Stimulated activated CD8-positive, alpha-beta memory T cell treated with anti-CD3 and anti-CD28 coated beads, Interleukin-15, amount 100 ng/mL, for 1 hour (primary cell): ENCODE results near the gene IGIP.

ENCODE experiments used
- DNase-seq: peaks from one replicate; pipeline ENCODE4 v3.0.0-alpha.2; 2020; ENCODE audit warnings: low read depth

IGIP gene

GRCh38 chr5:140111011-140111858 is 14.5 kb upstream of the IGIP start:
- DNase-seq = no peak

DNA sequence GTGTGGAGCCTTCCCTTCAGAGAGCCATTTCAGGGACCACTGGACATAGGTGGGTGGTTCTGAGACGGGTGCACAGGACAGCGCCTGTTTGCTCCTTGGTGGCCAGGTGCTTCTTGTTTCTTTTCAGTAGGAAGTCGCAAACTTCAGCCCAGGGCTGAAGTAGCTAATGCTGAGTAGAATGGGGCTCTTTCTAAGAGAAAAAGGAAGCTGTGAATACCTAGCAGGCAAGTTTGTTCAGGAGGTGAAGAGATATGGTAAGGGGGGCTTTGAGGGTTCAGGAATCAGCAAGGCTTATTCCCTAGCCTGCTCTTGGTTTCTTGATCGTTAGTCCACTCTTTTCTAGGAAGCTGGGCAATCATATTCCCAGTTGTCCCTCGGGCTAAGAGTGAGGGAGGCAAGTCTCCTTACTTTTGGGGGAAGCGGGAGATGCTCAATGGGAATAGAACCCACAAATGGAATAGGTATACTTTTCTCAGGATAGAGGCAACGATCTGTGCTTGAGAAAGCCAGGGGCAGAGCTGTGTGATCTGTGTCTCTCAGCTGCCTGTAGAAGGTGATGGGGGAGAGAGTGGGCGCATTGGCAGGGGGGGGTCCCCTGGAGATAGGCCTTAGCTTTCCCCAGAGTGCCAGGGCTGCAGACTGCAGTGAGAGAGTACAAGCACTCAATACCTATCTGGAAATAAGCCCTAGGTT is 13.7 kb upstream of the IGIP start:
- DNase-seq = no peak

- DNase-seq = no peak
These were observed 13.0 kb upstream of the IGIP start for GRCh38 chr5:140112685-140113179.

GRCh38 chr5:140113180-140113698 is 12.5 kb upstream of the IGIP start:
- no peak for DNase-seq

DNA sequence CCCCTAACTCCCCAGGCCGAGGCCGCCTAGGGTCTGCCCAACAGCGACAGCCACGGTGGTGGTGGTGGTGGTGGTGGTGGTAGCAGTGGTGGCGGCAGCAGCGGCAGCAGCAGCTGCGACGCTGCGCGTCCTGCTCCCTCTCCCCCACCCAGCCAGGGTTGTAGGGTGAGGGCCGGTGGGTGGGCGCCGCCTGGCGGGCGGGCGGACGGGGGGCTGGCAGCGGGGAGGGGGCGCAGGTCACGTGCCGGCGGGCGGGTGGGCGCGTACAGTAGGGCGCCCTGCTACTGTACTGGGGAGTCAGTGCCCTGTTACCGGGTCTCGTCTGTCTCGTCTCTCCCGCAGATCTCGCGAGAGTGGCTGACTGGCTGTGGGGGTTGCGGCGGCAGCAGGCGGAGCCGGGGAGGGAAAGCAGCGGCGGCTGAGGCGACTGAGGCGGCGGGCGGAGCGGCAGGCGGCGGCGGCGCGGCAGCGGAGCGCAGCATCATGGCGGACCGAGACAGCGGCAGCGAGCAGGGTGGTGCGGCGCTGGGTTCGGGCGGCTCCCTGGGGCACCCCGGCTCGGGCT is 12.0 kb upstream of the IGIP start, which contains the start of gene PURA:
Gene PURA (plus strand): TSS at position 411 of the 565 bp plus-strand sequence. CDS start 73 bp downstream, at position 484.
- peak; percentile 94 for DNase-seq

DNA sequence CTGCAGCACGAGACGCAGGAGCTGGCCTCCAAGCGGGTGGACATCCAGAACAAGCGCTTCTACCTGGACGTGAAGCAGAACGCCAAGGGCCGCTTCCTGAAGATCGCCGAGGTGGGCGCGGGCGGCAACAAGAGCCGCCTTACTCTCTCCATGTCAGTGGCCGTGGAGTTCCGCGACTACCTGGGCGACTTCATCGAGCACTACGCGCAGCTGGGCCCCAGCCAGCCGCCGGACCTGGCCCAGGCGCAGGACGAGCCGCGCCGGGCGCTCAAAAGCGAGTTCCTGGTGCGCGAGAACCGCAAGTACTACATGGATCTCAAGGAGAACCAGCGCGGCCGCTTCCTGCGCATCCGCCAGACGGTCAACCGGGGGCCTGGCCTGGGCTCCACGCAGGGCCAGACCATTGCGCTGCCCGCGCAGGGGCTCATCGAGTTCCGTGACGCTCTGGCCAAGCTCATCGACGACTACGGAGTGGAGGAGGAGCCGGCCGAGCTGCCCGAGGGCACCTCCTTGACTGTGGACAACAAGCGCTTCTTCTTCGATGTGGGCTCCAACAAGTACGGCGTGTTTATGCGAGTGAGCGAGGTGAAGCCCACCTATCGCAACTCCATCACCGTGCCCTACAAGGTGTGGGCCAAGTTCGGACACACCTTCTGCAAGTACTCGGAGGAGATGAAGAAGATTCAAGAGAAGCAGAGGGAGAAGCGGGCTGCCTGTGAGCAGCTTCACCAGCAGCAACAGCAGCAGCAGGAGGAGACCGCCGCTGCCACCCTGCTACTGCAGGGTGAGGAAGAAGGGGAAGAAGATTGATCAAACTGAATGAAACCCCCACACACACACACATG is 11.2 kb upstream of the IGIP start:
- no peak for DNase-seq

GRCh38 chr5:140115186-140115500 is 10.6 kb upstream of the IGIP start:
- no peak for DNase-seq

DNA sequence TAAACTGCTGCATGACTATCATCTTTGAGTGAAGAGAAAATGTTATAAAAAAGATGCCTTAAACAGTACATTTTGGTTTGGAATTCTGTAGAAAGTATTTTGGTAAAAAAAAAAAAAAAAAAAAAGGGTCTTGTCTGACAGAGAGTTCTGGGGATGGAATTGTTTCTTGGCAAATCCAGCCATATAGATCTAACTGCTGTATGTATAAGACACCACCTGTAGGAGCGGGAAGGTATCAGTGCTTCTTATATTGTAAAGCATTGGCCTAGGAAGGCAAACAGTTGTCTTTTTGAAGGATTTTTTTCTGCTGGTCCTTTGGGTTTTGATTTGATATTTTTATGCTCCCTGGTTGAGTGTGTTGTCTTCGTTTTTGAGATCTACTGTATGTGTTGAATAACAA is 9.0 kb upstream of the IGIP start:
- DNase-seq = no peak

- DNase-seq = no peak
These were observed 8.2 kb upstream of the IGIP start for GRCh38 chr5:140117523-140117922.

DNA sequence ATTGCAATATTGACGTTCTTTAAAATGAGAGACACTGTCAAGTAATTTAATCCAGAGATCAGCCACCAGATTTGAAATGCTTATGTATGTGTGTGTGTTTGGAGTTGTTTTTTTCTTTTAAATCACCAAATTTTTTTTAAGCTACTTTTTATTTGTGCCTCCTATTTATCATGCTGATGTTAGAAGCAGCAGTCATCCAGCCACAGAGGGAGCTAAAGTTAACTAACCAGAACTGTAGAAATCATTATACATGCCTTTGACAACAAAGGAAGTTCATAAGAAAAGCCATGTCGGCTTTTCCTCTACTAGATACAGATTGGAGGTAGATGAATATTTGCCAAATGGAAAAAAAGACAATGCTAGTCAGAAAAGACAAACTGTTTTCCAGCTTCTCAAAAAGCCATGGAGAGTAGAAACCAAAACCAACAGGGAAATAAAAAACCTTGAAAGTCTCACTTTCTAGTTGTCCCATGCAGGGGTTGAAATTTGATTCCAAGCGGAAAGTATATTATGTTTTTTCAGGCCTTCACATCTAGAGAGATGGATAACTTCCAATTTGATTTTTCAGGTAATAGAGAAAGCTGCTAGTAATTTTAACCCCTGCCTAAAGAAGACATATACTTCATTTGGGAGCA is 7.3 kb upstream of the IGIP start:
- no peak for DNase-seq

DNA sequence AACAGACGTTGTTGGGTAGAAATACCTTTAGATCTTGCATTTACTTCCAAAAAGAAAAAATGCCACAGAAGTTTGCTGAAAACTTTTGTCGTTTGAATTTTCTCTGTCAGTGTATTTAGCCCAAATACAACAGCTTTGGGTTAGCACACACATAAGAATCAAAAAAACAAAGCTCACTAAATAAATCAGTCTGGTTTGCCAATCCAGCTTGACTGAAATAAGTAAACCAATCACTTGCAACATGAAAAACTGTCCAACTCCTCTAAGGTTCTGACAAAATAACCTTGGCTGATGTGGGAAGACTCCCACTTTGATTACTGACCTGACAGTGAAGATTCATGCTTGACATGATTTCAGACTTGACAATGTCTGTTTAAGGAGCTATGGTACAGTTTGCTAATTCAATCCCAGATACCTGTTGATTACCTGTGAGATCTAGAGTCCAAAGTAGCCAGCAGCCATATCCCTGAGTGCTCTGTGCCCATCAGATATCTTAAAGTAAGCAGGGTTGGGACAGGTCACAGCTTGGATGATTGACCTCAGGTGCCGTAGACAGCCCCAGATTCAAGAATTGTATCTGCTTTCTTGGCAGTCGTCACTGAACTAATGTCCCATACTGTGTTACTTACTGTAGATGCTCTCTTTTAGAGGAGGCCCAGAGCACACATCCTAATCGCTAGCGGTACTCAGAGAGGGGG is 727 bp downstream of the IGIP start:
- no peak for DNase-seq

DNA sequence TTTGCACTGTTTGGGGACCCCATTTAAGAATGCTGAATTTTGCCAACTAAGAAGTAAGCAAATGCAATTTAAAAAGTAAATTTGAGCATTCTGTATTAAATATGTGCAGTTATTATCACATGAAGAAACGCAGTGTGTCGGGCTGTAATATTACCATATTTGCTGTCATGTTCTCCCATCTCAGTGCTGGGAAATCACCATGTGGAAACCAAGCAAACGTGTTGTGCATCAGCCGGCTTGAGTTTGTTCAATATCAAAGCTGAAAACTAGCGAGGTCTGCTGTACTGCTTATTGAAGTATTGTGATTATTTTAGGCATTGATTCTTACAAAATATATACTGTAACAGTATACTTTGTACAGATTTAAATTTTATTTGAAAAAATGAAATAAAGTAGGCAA is 2.6 kb downstream of the IGIP start:
- no peak for DNase-seq

DNA sequence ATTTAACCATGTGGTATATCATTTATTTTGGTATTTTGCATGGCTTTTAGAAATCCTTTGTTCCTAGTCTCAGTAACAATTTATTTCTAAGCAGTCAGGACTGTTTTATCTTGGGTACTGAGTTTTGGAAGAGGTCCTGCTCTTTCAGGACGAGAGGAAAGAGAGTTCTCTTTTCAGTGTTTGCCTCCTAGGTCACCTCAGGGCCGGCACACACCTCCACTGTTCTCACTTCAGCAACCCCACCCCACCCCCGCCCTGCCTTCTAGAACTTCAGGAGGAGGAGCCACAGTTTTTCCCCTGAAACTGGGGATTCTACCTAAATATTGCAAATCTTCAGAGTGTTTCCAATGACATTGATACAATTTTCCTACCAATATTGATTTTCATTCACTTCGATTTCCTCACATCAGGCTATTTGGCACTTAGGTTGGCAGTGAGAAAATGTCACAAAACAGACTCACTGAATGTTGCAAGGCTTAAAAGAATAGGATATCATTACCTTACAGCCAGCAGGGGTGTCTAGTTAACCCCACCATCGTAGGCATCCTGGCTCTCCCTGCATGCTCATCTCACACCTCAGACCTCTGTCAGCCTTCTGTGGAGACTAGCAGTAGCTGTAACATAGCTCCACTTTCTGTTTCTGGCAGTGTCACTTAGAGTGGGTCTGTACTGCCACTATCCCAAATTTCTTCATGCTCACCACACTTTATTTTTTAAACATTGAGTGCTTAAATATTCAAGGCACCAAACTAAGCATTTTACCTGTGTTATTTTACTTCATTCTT is 5.4 kb downstream of the IGIP start:
- DNase-seq = no peak

GRCh38 chr5:140131967-140132409 is 6.3 kb downstream of the IGIP start:
- DNase-seq = no peak

DNA sequence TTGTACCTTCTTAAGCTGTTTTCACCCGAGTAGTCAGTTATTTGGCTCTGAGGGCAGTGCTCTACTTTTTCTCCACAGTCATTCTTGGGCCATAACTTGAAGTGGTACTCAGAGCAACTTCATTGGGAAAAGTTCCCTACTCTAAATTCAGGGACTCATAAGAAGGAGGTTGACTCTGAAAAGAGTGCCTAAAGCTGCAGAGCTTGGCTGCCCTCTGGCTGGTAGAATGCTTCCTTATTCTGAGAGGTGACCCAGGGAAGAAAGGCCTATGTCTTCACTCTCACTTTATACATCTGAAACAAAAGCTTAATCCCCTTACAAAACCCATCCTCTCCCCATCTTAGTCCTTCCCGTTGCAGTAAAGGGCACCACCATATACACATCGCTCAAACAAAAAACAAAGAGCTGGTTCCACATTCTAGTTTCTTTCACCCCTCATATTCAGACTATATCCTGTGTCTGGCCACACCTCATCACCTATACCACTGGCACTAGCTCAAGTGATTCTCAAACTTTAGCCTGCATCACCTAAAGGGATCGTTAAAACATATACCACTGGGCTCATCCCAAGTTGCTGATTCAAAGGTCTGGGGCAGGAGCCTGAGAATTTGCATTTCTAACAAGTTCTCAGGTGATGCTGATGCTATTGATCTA is 7.9 kb downstream of the IGIP start:
- DNase-seq = no peak

DNA sequence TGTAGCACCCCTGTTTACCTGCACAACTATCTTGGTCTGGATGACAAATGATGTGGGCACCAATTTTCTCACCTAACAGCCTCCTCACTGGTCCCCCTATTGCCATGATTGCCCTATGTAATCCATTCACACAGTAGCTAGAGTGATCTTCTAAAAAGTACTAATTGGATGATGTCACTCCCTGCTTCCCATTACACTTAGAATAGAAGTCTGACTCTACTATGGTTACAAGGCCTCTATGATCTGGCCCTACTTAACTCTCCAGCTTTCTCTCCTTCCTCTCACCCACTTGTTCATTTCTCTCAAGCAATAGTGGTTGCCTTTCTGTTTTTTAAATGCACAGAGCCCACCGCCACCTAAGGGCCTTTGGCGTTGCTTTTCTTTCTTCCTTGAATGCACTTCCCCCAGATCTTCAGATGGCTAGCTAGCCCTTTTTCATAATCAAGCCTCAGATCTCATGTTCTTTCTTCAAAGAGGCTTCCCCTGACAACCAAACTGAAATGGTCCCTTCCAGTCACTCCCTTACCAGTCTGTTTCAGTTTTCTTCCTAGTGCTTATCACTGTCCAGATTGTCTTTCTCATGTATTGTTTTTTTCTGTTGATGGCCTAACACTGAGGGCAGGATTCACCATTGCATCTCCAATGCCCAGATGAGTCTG is 8.7 kb downstream of the IGIP start:
- no peak for DNase-seq

GRCh38 chr5:140135127-140135526 is 9.4 kb downstream of the IGIP start:
- no peak for DNase-seq

DNA sequence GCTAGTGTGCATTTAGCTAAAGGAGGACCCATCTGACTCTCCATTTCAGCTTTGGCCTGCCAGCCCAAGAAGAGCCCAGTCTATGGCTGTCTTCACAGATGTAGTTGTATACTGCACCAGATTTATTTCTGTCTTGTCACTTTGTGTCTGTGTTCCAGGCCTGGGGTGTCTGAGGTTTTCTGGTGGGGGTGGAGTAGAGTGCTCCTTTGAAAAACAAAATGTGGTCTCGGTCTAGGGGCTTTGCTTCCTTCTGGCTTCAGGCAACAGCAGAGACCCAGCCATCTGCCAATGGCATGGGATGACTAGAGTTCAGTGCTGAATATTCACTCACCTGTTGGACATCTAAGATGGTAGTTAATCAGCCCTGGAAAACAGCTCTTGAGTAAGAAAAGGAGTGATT is 10.9 kb downstream of the IGIP start:
- DNase-seq = no peak

DNA sequence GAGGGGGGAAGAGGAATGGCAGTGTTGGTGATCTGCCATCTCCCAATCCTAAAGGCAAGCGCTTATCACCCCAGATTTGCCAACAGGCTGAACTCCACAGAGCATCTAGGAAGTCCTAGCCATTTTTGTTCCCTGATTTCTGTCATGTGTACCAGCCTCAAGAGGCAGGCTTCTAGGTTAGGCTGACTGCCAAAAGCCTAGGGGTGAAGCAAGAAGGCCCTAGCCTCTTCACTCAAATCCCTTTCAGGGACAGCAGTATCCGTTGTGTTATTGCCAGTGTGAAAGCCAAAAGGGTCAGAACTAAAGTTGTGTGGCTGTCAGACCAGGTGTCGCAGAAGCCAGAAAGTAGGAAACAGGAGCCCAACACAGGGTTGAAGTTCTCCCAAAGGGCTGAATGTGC is 14.7 kb downstream of the IGIP start:
- DNase-seq = no peak
